ENCODE measurements around the gene PDE11A. TPM values are rescaled to one million over a fixed set of nuclear protein-coding genes. Genes with fewer than 3 reads are reported as not detected.

Gene PDE11A
- total and polyA plus RNA-seq, 2 donors from 2014 or later: 0.58 to 0.82 TPM

- DNase-seq (no peak), FAIRE-seq (no peak)
- no peaks in the 10 kb centered on the region for H3K9me3 ChIP-seq (ENCODE audit: control insufficient read depth in 2 of 3, insufficient read depth in 1 of 3, low read length in 3 of 3)
- no peak for TF ChIP-seq CTCF (IDR thresholded peaks at IDR 0.05; ENCODE audit: borderline replicate concordance, extremely low read depth, insufficient read depth)
- H3K27ac ChIP-seq (ENCODE audit: low read depth in 2 of 2, low read length in 2 of 2): no peak overlapping the region
- H3K9ac ChIP-seq (ENCODE audit: low read length in 3 of 3): no peak overlapping the region
- no peaks in the 10 kb centered on the region for H3K27me3 ChIP-seq (ENCODE audit: control insufficient read depth, insufficient read depth, low read length)
- peaks cover 0 to 7% (median 4%) of the 10 kb centered on the region in 3 donors for H3K4me1 ChIP-seq (ENCODE audit: control insufficient read depth in 2 of 3, insufficient read depth in 2 of 3, low read depth in 1 of 3, low read length in 3 of 3)
- peaks cover 0 to 2% (median 2%) of the 10 kb centered on the region in 3 donors for H3K36me3 ChIP-seq (ENCODE audit: control insufficient read depth in 2 of 3, insufficient read depth in 3 of 3, low read length in 3 of 3)
- H3K4me3 ChIP-seq (ENCODE audit: low read length in 3 of 3): no peak overlapping the region
- intact Hi-C loops (cut with DNase I): no loop called here
These were observed 42.7 kb upstream of the PDE11A start for GRCh38 chr2:178115271-178115670.

- peaks cover 0 to 2% (median 2%) of the 10 kb centered on the region in 3 donors for H3K36me3 ChIP-seq (ENCODE audit: control insufficient read depth in 2 of 3, insufficient read depth in 3 of 3, low read length in 3 of 3)
- no peak overlapping the region for H3K9ac ChIP-seq (ENCODE audit: low read length in 3 of 3)
- DNase-seq: no peak
- intact Hi-C loops (cut with DNase I): no loop called here
- H3K27me3 ChIP-seq (ENCODE audit: control insufficient read depth, insufficient read depth, low read length): no peaks in the 10 kb centered on the region
- no peak for FAIRE-seq
- no peak for TF ChIP-seq CTCF (IDR thresholded peaks at IDR 0.05; ENCODE audit: borderline replicate concordance, extremely low read depth, insufficient read depth)
- H3K9me3 ChIP-seq (ENCODE audit: control insufficient read depth in 2 of 3, insufficient read depth in 1 of 3, low read length in 3 of 3): no peaks in the 10 kb centered on the region
- no peak overlapping the region for H3K4me3 ChIP-seq (ENCODE audit: low read length in 3 of 3)
- H3K4me1 ChIP-seq (ENCODE audit: control insufficient read depth in 2 of 3, insufficient read depth in 2 of 3, low read depth in 1 of 3, low read length in 3 of 3): peaks cover 0 to 7% (median 4%) of the 10 kb centered on the region in 3 donors
- H3K27ac ChIP-seq (ENCODE audit: low read depth in 2 of 2, low read length in 2 of 2): no peak overlapping the region
These were observed 41.9 kb upstream of the PDE11A start for GRCh38 chr2:178114462-178114861.

GRCh38 chr2:178112202-178113152, 39.9 kb upstream of the PDE11A start, which contains the start of gene RBM45:
Gene RBM45, plus strand, starts transcription at chr2:178112437. Its CDS starts 110 bp downstream, at chr2:178112547.
- peak within 1 kb of the TSS; percentile 90 to 95 (median 94) for H3K4me3 ChIP-seq (ENCODE audit: low read length in 3 of 3)
- no peaks in the 10 kb centered on the region for H3K9me3 ChIP-seq (ENCODE audit: control insufficient read depth in 2 of 3, insufficient read depth in 1 of 3, low read length in 3 of 3)
- H3K27ac ChIP-seq (ENCODE audit: low read depth in 2 of 2, low read length in 2 of 2): peak within 1 kb of the TSS; percentile 34 to 36
- H3K4me1 ChIP-seq (ENCODE audit: control insufficient read depth in 2 of 3, insufficient read depth in 2 of 3, low read depth in 1 of 3, low read length in 3 of 3): peaks cover 0 to 7% (median 4%) of the 10 kb centered on the region in 3 donors
- H3K9ac ChIP-seq (ENCODE audit: low read length in 3 of 3): peak within 1 kb of the TSS; percentile 74 to 88 (median 83)
- peak; percentile 92 to 97 (median 94) for DNase-seq
- peak; percentile 90 for TF ChIP-seq CTCF (IDR thresholded peaks at IDR 0.05; ENCODE audit: borderline replicate concordance, extremely low read depth, insufficient read depth)
- peaks cover 0 to under 1% (median 0%) of the 10 kb centered on the region in 3 donors for H3K36me3 ChIP-seq (ENCODE audit: control insufficient read depth in 2 of 3, insufficient read depth in 3 of 3, low read length in 3 of 3)
- no peak for FAIRE-seq
- intact Hi-C loops (cut with DNase I): no loop called here
- no peaks in the 10 kb centered on the region for H3K27me3 ChIP-seq (ENCODE audit: control insufficient read depth, insufficient read depth, low read length)

Data from kidney (tissue), 14 donors.